K562 (cell line): ENCODE results near the gene OR2W1. TPM values are rescaled to one million over a fixed set of nuclear protein-coding genes. Genes with fewer than 3 reads are reported as not detected.

Source experiments
- ATF7 ChIP-seq: fragments of 450-650 bp; IDR thresholded peaks from 2 replicates; pipeline ENCODE4 v1.7.1; 2014; ENCODE audit warnings: mild to moderate bottlenecking, moderate library complexity
- BDP1 ChIP-seq: IDR thresholded peaks from 3 replicates; pipeline ENCODE4 v1.6.1; 2011; ENCODE audit not compliant: insufficient read length, insufficient read depth
- BHLHE40 ChIP-seq: IDR thresholded peaks from 2 replicates; pipeline ENCODE4 v1.6.1; 2011; ENCODE audit warnings: low read length, improper control_type of control experiment
- CREM ChIP-seq: IDR thresholded peaks from 2 replicates; pipeline ENCODE4 v1.6.1; 2014; ENCODE audit warnings: antibody characterized with exemption, low read depth
- ILF3 ChIP-seq: fragments of 450-650 bp; IDR thresholded peaks from 2 replicates; pipeline ENCODE4 v1.6.1; 2018; ENCODE audit warnings: antibody characterized with exemption, mild to moderate bottlenecking, moderate library complexity, borderline replicate concordance
- KLF6 ChIP-seq: fragments of 250-450 bp; sonication (Bioruptor Pico); IDR thresholded peaks from 2 replicates; pipeline ENCODE4 v1.4.0; 2020; ENCODE audit warnings: mild to moderate bottlenecking, moderate library complexity, borderline replicate concordance
- MAX ChIP-seq: sonication (generic); formaldehyde crosslinking; IDR thresholded peaks from 2 replicates; pipeline ENCODE4 v1.9.0; 2022; ENCODE audit warnings: mild to moderate bottlenecking, missing genetic modification reagents
- MEIS2 ChIP-seq: fragments of 450-650 bp; IDR thresholded peaks from 2 replicates; pipeline ENCODE4 v1.6.1; 2014; ENCODE audit warnings: mild to moderate bottlenecking; ENCODE audit not compliant: partially characterized antibody
- NCOA1 ChIP-seq: fragments of 450-650 bp; IDR thresholded peaks from 2 replicates; pipeline ENCODE4 v1.6.1; 2016; ENCODE audit warnings: low read depth
- NONO ChIP-seq, 2 experiments: fragments of 200-400 bp in 1 of 2; fragments of 450-650 bp in 1 of 2; formaldehyde crosslinking in 1 of 2; IDR thresholded peaks; 2 replicates each; pipeline ENCODE4 v1.6.1; 2017; ENCODE audit warnings: low read depth in 2 of 2, mild to moderate bottlenecking in 2 of 2, moderate library complexity in 2 of 2, low read length in 1 of 2
- NR2F6 ChIP-seq: fragments of 450-650 bp; formaldehyde crosslinking; IDR thresholded peaks from 2 replicates; pipeline ENCODE4 v1.4.0; 2020; ENCODE audit warnings: mild to moderate bottlenecking
- STAT5A ChIP-seq: IDR thresholded peaks from 2 replicates; pipeline ENCODE4 v1.6.1; 2012; ENCODE audit warnings: low read length, inconsistent platforms, borderline replicate concordance
- TOE1 ChIP-seq, 2 experiments: fragments of 450-650 bp in 1 of 2; sonication (generic) in 1 of 2; formaldehyde crosslinking in 1 of 2; IDR thresholded peaks; 2 replicates each; pipeline versions ENCODE4 v1.7.1 to v1.8.0; 2016 to 2022; ENCODE audit warnings: borderline replicate concordance in 2 of 2, mild to moderate bottlenecking in 2 of 2, antibody characterized with exemption in 1 of 2, inconsistent platforms in 1 of 2, low read depth in 1 of 2, missing genetic modification reagents in 1 of 2, moderate library complexity in 1 of 2
- TSC22D4 ChIP-seq: fragments of 450-650 bp; IDR thresholded peaks from 2 replicates; pipeline ENCODE4 v1.6.1; 2016; ENCODE audit warnings: missing genetic modification characterization, missing biosample characterization, control low read depth
- USF1 ChIP-seq: sonication (generic); formaldehyde crosslinking; IDR thresholded peaks from 2 replicates; pipeline ENCODE4 v1.9.0; 2022; ENCODE audit warnings: mild to moderate bottlenecking, missing genetic modification reagents
- ZC3H11A ChIP-seq: IDR thresholded peaks from 2 replicates; pipeline ENCODE4 v1.6.1; 2012; ENCODE audit warnings: low read depth, low read length, improper control_type of control experiment
- ZNF143 ChIP-seq: sonication (generic); formaldehyde crosslinking; IDR thresholded peaks from 2 replicates; pipeline ENCODE4 v1.9.0; 2022; ENCODE audit warnings: mild to moderate bottlenecking, missing genetic modification reagents
- ZNF274 ChIP-seq: IDR thresholded peaks from 2 replicates; pipeline ENCODE4 v1.6.1; 2011; ENCODE audit warnings: low read depth, mild to moderate bottlenecking, low read length, moderate library complexity, borderline replicate concordance
- ZNF507 ChIP-seq: conservative IDR thresholded peaks from 2 replicates; pipeline ENCODE4 v1.6.1; 2017; ENCODE audit warnings: missing genetic modification characterization, missing compliant biosample characterization
- ZNF511 ChIP-seq: sonication (generic); formaldehyde crosslinking; IDR thresholded peaks from 2 replicates; pipeline ENCODE4 v1.8.0; 2022; ENCODE audit warnings: mild to moderate bottlenecking, missing genetic modification reagents
- ZNF639 ChIP-seq, 2 experiments: fragments of 200-800 bp in 1 of 2; sonication (Bioruptor generic) in 1 of 2; sonication (generic) in 1 of 2; formaldehyde crosslinking in 1 of 2; IDR thresholded peaks in 1 of 2; conservative IDR thresholded peaks in 1 of 2; 2 replicates each; pipeline versions ENCODE4 v1.5.0 to v1.6.1; 2016 to 2020; ENCODE audit warnings: missing compliant biosample characterization in 1 of 2, missing genetic modification characterization in 1 of 2, missing genetic modification reagents in 1 of 2
- ZNF766 ChIP-seq: fragments of 200-800 bp; sonication (Bioruptor generic); conservative IDR thresholded peaks from 2 replicates; pipeline ENCODE4 v1.6.1; 2016; ENCODE audit warnings: missing genetic modification characterization, missing compliant biosample characterization
- polyA plus RNA-seq, 8 experiments: library from polyadenylated mRNA; depleted of rRNA in 4 of 8; stranded (reverse) in 5 of 8; unstranded in 3 of 8; fragments of >200 nt; fragmentation: Nextera tagmentation in 2 of 8; fragmentation: Illumina TruSeq in 1 of 8; extraction: Ambion mirVana in 2 of 8; extraction: Trizol in 1 of 8; gene quantifications; 2 replicates each; pipeline versions ENCODE4 v1.2.1 to v1.2.3, GENCODE V29; 2011 to 2014; ENCODE audit warnings: inconsistent platforms in 1 of 8, missing spikeins in 1 of 8
- total RNA-seq, 7 experiments: library from RNA; depleted of rRNA in 6 of 7; stranded (reverse); fragments of >200 nt in 6 of 7; fragmentation: Illumina TruSeq in 2 of 7; extraction: Trizol in 2 of 7; gene quantifications; 2 replicates each; pipeline versions ENCODE4 v1.2.1 to v1.2.3, GENCODE V29; 2011 to 2021; ENCODE audit warnings: low replicate concordance in 1 of 7

Gene OR2W1
- total and polyA plus RNA-seq, 9 of the 15 experiments (the other 6 are each of a cell fraction or from before 2014, with no cell fraction given), result not detected

GRCh38 chr6:29005183-29005885, 39.6 kb downstream of the OR2W1 start, which contains the start of gene ZNF311 (continued):
- TF ChIP-seq TSC22D4 (no peak), ZNF507 (tag) (no peak), NCOA1 (peak; percentile 45; the same call in 1 of the 2 replicates), MEIS2 (no peak), ZNF511 (CRISPR knock-in tag) (0 out of 2 replicates have a peak, but pooled peaks have one; percentile 31), MAX (CRISPR knock-in tag) (peak; percentile 46; the same call in 1 of the 2 replicates), KLF6 (CRISPR knock-in tag) (0 out of 2 replicates have a peak, but pooled peaks have one; percentile 29), ZNF143 (CRISPR knock-in tag) (no peak), ATF7 (peak; percentile 73), TOE1 (IDR thresholded peaks at IDR 0.05; ENCODE audit: borderline replicate concordance) (peak; percentile 74), TOE1 (CRISPR knock-in tag; IDR thresholded peaks at IDR 0.05; ENCODE audit: borderline replicate concordance, low read depth) (no peak), NR2F6 (no peak), ILF3 (no peak), BHLHE40 (peak; percentile 58), ZC3H11A (no peak), ZNF639 (CRISPR knock-in tag; conservative IDR thresholded peaks at IDR 0.05 in 1 of 2, IDR thresholded peaks at IDR 0.05 in 1 of 2) (peak in 1 of 2 experiments; percentile 70; a peak in 1 of 4 replicates), ZNF766 (0 out of 2 replicates have a peak, but pooled peaks have one; percentile 13), ZNF274 (no peak), STAT5A (peak; percentile 76), NONO (IDR thresholded peaks at IDR 0.05; ENCODE audit: low read depth in 2 of 2, low read length in 1 of 2) (no peak), CREM (peak; percentile 31; the same call in 1 of the 2 replicates), USF1 (CRISPR knock-in tag) (peak; percentile 49), BDP1 (no peak)
